Skeletal muscle satellite cell (primary cell): ENCODE measurements around the gene VSTM2A.

Source experiments
- H3K27me3 ChIP-seq: 2 replicates; pipeline ENCODE4 v1.7.0; 2013; ENCODE audit warnings: low read length; ENCODE audit not compliant: control insufficient read depth, insufficient read depth
- H3K36me3 ChIP-seq: 2 replicates; pipeline ENCODE4 v1.7.0; 2013; ENCODE audit warnings: mild to moderate bottlenecking, control low read depth, low read length; ENCODE audit not compliant: insufficient read depth
- H3K4me1 ChIP-seq: 2 replicates; pipeline ENCODE4 v1.7.0; 2013; ENCODE audit warnings: low read length; ENCODE audit not compliant: control insufficient read depth, insufficient read depth
- H3K4me2 ChIP-seq: 2 replicates; pipeline ENCODE4 v1.7.0; 2013; ENCODE audit warnings: mild to moderate bottlenecking, low read length
- H3K4me3 ChIP-seq: 2 replicates; pipeline ENCODE4 v1.7.0; 2013; ENCODE audit warnings: low read length
- H3K9ac ChIP-seq: 2 replicates; pipeline ENCODE4 v1.7.0; 2013; ENCODE audit warnings: mild to moderate bottlenecking, low read depth, low read length, moderate library complexity
- H3K9me3 ChIP-seq: replicated peaks from 2 replicates; pipeline ENCODE4 v1.7.0; 2013; ENCODE audit warnings: mild to moderate bottlenecking, control low read depth, low read length

The VSTM2A gene

DNA sequence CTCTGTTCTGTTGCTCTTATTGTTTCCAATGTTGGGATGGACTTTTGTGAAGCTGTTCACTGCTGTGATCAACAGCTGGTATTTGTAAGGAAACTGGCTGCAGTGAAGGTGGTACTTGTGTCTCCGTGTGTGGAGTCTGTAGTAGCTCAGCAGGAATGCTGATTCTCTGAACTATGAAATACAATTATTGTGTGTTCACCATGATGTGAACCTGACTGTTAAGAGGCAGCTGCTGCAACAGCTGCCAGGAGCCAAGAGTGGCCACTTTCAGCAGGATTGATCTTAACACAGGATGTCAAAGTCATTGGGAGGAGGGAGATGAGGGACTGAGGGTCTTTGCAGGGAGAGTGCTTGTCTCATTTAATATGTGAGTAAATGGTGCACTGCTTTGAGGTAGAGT lies 13.9 kb downstream of the VSTM2A start:
- H3K4me3 ChIP-seq, result no peak overlapping the region

GRCh38 chr7:54559401-54559800 lies 17.2 kb downstream of the VSTM2A start:
- H3K4me3 ChIP-seq, result no peak overlapping the region
- H3K9me3 ChIP-seq, result no peaks in the 10 kb centered on the region
- H3K9ac ChIP-seq, result no peak overlapping the region
- H3K4me1 ChIP-seq, result no peaks in the 10 kb centered on the region
- no peak overlapping the region for H3K4me2 ChIP-seq
- peaks cover 9% of the 10 kb centered on the region for H3K27me3 ChIP-seq
- H3K36me3 ChIP-seq, result no peaks in the 10 kb centered on the region

More for the DNA sequence above, 13.9 kb downstream of the VSTM2A start:
- Histone ChIP-seq H3K27me3 (peaks cover 9% of the 10 kb centered on the region), H3K9ac (no peak overlapping the region), H3K4me1 (no peaks in the 10 kb centered on the region), H3K9me3 (no peaks in the 10 kb centered on the region), H3K4me2 (no peak overlapping the region), H3K36me3 (no peaks in the 10 kb centered on the region)

DNA sequence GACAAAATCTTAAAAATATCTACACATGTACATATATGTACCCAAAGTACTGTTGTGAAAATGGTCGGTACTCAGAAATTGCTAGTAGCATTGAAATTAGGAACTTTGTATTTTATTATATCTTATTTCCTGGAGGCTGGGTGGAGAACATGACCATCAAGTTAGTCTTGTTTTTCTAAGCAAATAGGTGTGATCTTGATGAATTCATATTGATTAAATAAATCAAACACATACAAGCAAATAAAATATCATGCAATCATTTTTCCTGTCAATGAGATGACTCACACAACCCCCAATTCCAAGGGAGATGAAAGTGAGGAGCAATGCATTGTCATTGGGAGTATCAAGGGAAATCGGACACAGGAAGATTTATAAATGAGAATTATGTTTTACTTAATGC lies 18.0 kb downstream of the VSTM2A start:
- Histone ChIP-seq H3K9me3 (no peaks in the 10 kb centered on the region), H3K4me2 (no peak overlapping the region), H3K36me3 (no peaks in the 10 kb centered on the region), H3K4me1 (no peaks in the 10 kb centered on the region), H3K9ac (no peak overlapping the region), H3K27me3 (peaks cover 3% of the 10 kb centered on the region), H3K4me3 (no peak overlapping the region)

- Histone ChIP-seq H3K9ac (no peak overlapping the region), H3K4me3 (no peak overlapping the region), H3K36me3 (no peaks in the 10 kb centered on the region), H3K9me3 (no peaks in the 10 kb centered on the region), H3K27me3 (peaks cover 3% of the 10 kb centered on the region), H3K4me1 (no peaks in the 10 kb centered on the region), H3K4me2 (no peak overlapping the region)
Observed at GRCh38 chr7:54560723-54561122, 18.5 kb downstream of the VSTM2A start.

DNA sequence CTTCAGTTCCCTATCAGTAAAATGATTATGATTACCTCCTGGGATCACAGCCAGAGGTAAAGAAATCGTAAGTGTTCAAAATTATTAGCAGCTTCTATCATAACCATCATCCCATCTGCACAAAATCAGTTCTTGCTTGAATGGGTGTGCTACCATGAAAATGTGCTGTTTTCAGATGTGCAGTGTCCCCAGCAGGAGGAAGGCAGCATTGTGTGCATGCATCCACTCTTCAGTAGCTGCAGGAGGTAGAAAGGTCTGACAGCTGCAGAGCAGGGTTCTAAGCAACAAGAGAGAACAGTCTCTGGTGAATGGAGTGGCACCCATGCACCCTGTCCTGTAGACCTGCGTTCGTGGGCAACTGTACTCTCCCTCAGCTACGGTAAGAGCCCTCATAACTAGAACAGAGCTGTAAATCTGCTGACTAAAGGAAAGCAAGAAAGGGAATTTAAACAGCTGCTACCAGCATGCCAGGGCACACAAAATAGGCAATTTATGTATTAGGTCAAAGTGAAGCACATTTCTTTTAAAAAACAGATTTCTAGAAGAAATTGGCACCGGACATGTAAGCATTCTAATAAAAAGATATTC lies 21.2 kb downstream of the VSTM2A start:
- Histone ChIP-seq H3K4me2 (no peak overlapping the region), H3K9me3 (no peaks in the 10 kb centered on the region), H3K9ac (no peak overlapping the region), H3K4me3 (no peak overlapping the region), H3K27me3 (peaks cover 3% of the 10 kb centered on the region), H3K36me3 (no peaks in the 10 kb centered on the region), H3K4me1 (no peaks in the 10 kb centered on the region)

DNA sequence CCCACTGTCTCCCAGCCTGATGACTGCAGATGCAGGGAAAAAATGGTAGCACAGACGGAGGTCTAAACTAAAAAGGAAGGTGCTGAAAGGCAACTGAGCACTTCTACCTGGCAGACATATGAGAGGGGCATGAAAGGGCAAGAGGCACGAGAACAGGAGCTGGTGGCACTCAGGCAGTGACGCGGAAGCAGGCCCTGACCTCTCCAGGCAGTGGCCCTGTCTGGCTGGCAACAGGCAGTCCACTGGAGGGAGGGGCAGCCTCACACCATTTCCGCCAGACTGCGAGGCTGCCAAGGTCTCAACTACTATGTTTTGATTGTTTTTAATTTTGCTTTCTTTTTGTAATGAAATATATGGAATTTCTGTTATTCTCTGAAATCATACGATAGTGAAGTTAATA lies 23.3 kb downstream of the VSTM2A start:
- H3K9ac ChIP-seq, result no peak overlapping the region
- H3K36me3 ChIP-seq, result no peaks in the 10 kb centered on the region
- no peak overlapping the region for H3K4me2 ChIP-seq
- peaks cover 3% of the 10 kb centered on the region for H3K27me3 ChIP-seq
- H3K4me1 ChIP-seq, result no peaks in the 10 kb centered on the region
- no peak overlapping the region for H3K4me3 ChIP-seq
- no peaks in the 10 kb centered on the region for H3K9me3 ChIP-seq

GRCh38 chr7:54581511-54581910 lies 39.3 kb downstream of the VSTM2A start:
- no peaks in the 10 kb centered on the region for H3K27me3 ChIP-seq
- no peak overlapping the region for H3K4me2 ChIP-seq
- H3K4me1 ChIP-seq, result no peaks in the 10 kb centered on the region

DNA sequence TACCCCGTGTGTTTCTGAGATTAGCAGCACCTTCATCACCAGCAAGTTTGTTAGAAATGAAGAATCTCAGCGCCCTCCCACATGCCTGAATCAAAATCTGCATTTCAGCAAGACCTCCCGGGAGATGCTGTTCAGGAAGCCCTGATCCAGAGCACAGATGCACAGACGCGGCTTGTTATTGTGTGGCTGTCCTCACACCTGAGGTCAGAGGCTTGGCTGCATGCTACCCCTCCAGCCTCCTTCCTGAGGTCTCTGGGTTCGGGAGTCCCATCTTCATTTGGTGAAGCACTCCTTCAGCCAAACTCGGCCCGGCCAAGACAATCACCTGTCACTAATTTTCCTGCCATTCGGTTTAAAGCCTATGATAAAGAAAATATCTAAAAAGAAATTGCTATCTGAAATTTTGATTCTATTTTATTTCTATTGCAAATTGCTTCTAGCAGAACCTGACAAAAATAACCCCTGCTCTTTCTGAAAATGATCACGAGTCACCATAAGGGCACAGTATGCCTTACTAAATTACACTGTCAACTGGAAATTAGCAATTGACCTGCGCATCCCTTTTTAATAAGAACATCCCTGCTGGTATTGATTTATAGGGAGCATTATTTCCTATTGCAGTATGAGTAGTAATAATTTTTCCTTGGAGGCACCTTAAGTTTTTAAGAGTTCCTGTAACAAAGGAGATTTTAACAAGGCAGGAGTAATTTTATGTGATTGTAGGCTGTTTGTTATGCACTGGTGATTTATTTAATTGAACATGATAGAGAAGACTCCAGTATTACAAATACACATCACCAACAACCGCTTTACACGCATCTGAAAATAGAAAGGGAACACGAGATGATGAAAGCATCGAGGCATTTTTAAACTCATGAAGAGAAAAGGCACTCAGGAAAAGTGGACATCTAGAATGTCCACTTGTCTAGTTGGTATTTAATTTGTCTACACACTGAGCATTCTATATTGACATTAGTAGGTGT lies 49.5 kb downstream of the VSTM2A start:
- no peak overlapping the region for H3K4me2 ChIP-seq
- H3K4me3 ChIP-seq, result no peak overlapping the region
- H3K9me3 ChIP-seq, result no peaks in the 10 kb centered on the region
- no peaks in the 10 kb centered on the region for H3K36me3 ChIP-seq
- H3K4me1 ChIP-seq, result no peaks in the 10 kb centered on the region
- peaks cover 2% of the 10 kb centered on the region for H3K27me3 ChIP-seq
- no peak overlapping the region for H3K9ac ChIP-seq

More at GRCh38 chr7:54581511-54581910, 39.3 kb downstream of the VSTM2A start:
- Histone ChIP-seq H3K36me3 (no peaks in the 10 kb centered on the region), H3K4me3 (no peak overlapping the region), H3K9me3 (no peaks in the 10 kb centered on the region), H3K9ac (no peak overlapping the region)

DNA sequence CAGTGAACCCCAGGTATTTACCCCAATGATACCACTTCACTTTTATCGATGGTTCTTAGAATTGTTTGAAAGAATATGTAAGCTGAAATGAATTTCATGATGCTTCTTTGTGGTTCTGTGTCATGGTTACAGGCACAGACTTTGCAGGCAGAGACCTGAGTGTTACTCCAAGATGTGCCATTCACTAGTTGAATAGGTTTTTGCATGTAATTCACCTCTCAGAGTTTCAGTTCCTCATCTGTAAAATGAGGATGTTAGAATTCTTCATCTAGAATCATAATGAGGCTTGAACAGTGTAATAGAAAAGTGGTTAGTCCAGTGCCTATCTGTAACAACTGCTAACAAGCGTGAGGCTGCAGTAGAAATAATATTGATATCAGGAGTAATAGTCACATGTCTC lies 54.6 kb downstream of the VSTM2A start:
- Histone ChIP-seq H3K4me3 (no peak overlapping the region), H3K36me3 (no peaks in the 10 kb centered on the region), H3K27me3 (peaks cover 5% of the 10 kb centered on the region), H3K4me2 (no peak overlapping the region), H3K9me3 (no peaks in the 10 kb centered on the region), H3K4me1 (no peaks in the 10 kb centered on the region), H3K9ac (no peak overlapping the region)

DNA sequence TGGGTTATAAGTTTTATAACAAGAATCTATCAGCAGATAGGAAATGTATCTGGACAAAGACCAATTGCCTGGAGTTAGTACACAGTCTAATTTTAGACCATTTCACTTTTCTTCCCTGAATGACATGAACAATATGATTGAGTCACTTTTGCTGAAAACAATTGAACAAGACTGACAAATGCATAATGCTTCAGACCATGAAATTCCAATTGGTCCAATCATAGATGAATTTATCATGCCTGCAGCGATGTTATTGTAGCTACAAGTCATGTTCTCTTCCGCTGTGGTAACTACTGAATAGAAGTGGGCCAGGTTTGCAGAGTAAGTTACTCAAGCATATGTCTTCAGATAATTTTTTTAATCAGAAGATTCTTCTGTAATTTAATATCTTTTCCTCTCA lies 73.4 kb downstream of the VSTM2A start:
- Histone ChIP-seq H3K9ac (no peak overlapping the region), H3K36me3 (no peaks in the 10 kb centered on the region), H3K4me1 (no peaks in the 10 kb centered on the region), H3K9me3 (no peaks in the 10 kb centered on the region), H3K27me3 (no peaks in the 10 kb centered on the region), H3K4me2 (no peak overlapping the region), H3K4me3 (no peak overlapping the region)
